Motor neuron (in vitro differentiated cells): ENCODE results near the gene C11orf98. TPM values are rescaled to one million over a fixed set of nuclear protein-coding genes. Genes with fewer than 3 reads are reported as not detected.

Experiments used
- ATAC-seq, 8 experiments: fragments of 200-7000 bp; cut with Tn5 transposase; replicated peaks in 6 of 8; 2 replicates each; pipeline ENCODE4 v1.8.0; 2021; ENCODE audit warnings: mild to moderate bottlenecking in 8 of 8, moderate library complexity in 8 of 8
- H3K27ac ChIP-seq, 2 donors: fragments of 250-450 bp; sonication (Bioruptor Pico); 2 replicates each; pipeline ENCODE4 v1.9.0; 2021; ENCODE audit warnings: antibody characterized with exemption in 2 of 2, mild to moderate bottlenecking in 2 of 2, moderate library complexity in 1 of 2
- H3K4me1 ChIP-seq, 2 donors: fragments of 250-450 bp; sonication (Bioruptor Pico); replicated peaks in 1 of 2; 2 replicates each; pipeline ENCODE4 v1.6.1; 2021; ENCODE audit warnings: antibody characterized with exemption in 2 of 2, mild to moderate bottlenecking in 2 of 2, moderate library complexity in 1 of 2
- H3K4me3 ChIP-seq, 5 donors: fragments of 250-450 bp; sonication (Bioruptor Pico); 2 replicates each; pipeline ENCODE4 v1.9.0; 2021; ENCODE audit warnings: antibody characterized with exemption in 5 of 5, mild to moderate bottlenecking in 5 of 5, moderate library complexity in 4 of 5
- WGBS, 10 experiments: fragments of 450-650 bp; shearing (Covaris generic); methylation state at CpG; one replicate each; pipeline ENCODE4 v1.0.0; 2022; 5-methylcytosine and 5-hydroxymethylcytosine counted together
- in situ Hi-C, 9 experiments: fragments of 400-800 bp; cut with MboI; loops; one replicate each; pipeline ENCODE4 v1.15.0; 2021; ENCODE audit warnings: low sequenced_read_pairs in 9 of 9, low pct_unique_long_range_greater_than_20kb in 2 of 9; ENCODE audit not compliant: unreplicated experiment in 9 of 9
- total RNA-seq, 8 experiments: library from RNA; unstranded; fragments of 300-600 nt; gene quantifications; 2 replicates each; pipeline versions ENCODE4 v1.2.3 to v1.2.4, GENCODE V29; 2022

The C11orf98 gene
- 100 to 1,000 TPM in 4 of 8 experiments, 10 to 100 TPM in 4; 51.9 to 159 (median 95.0) TPM for total RNA-seq

DNA sequence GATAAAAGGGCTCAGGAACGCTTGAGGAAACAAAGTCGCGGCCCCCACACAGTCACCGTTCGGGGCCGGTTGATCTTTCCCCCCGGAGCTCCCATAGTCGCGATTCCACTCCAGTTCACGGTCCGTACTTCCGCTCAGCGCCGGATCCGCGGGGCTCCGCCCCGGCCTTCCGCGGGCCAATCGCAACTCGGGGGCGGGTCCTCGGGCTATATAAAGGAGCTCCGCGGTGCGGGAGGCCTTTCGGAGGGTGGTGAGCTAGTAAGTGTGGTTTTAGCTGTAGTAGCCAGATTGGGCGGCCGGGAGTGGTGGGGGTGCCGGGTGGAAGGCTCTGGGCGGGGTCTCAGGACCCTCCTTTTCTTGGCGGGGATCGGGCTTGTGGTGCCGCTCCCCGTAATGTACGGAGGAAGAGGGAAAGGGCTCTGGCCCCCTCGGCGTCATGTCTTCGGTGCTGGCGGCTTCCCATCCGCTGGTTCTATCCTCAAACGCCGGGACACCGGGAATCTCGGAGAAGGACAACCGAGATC lies at the start of gene C11orf98, which contains the start of gene CSKMT:
TSS of gene C11orf98 (minus strand) at position 136 of the 524 bp plus-strand sequence. CDS start at position 95, 41 bp downstream.
TSS of gene CSKMT (plus strand) at position 238 of the 524 bp plus-strand sequence. CDS start 568 bp downstream, outside the sequence.
- WGBS, 10 experiments: 0% methylated on average over 1 to 9 of the region's 47 CpGs; no CpG with 5 or more reads in 4 of the 10 experiments
- H3K27ac ChIP-seq: peak within 1 kb of the TSS; percentile 71 to 77
- peaks cover 14 to 16% of the 10 kb centered on the region in 2 donors for H3K4me1 ChIP-seq
- peak within 1 kb of the TSS; percentile 63 to 87 (median 70) for H3K4me3 ChIP-seq
- ATAC-seq: peak; percentile 83 to 91 (median 90)
- in situ Hi-C loops: no loop called here

- Histone ChIP-seq H3K4me1 (peaks cover 14% of the 10 kb centered on the region in 2 donors), H3K27ac (no peak overlapping the region), H3K4me3 (no peak overlapping the region)
- 63 to 100% (median 100%) methylated on average over 1 to 2 of the region's 2 CpGs; no CpG with 5 or more reads in 1 of the 10 experiments for WGBS, 10 experiments
- ATAC-seq: no peak
- in situ Hi-C loops: no loop called here
Measured at GRCh38 chr11:62713343-62713742, 48.3 kb upstream of the C11orf98 start.

DNA sequence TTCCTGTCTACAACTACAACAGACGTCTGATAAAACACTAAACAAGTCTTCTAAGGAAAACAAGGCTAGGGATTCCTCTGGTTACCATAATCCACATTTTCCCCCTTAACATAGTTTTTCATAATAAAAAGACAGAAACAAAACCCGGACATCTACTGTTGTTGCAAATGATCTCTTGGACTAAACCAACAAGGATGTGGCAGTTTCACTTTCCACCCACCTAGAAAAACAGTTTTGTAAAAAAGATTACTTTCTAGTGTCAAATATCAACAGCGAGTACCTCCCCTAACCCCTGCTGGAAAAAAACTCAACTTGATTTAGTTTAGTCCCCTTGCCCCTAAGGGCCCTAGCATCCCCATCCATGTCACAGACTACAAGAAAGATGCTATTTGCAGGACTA lies 47.9 kb upstream of the C11orf98 start:
- WGBS, 10 experiments: 43 to 100% (median 93%) methylated on average over 1 to 3 of the region's 3 CpGs; no CpG with 5 or more reads in 2 of the 10 experiments
- no peak for ATAC-seq
- Histone ChIP-seq H3K4me3 (no peak overlapping the region), H3K27ac (no peak overlapping the region), H3K4me1 (peaks cover 14 to 19% of the 10 kb centered on the region in 2 donors)
- in situ Hi-C loops: no loop called here

DNA sequence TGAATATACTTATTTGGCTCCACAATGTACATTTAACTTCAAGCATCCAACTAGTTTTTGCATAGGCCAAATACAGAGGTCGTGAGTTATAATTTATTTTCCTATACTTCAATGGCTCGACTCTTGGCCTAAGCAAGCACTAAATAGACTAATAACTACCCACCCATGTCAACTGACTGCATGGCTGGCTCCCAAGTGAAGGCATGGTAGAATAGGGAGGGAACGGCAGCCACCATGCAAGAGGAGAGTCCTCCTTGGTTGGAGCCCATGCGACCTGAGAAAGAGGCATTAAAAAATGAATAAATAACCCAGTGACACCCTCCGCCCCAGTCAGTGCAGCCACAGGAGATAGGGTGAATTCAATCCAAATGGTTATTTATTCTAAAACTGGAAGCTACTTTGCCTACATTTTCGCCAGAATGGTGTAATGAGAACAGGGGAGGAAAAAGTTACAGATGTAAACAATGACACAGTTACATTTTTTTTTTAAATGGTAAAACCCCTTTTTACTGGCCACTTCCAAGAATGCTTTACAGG lies 47.3 kb upstream of the C11orf98 start:
- no peak overlapping the region for H3K27ac ChIP-seq
- WGBS, 10 experiments: 47 to 100% (median 90%) methylated on average over 1 to 6 of the region's 6 CpGs

GRCh38 chr11:62710001-62710345 lies 45.0 kb upstream of the C11orf98 start:
- peak in 3 of 8 experiments; percentile 3 to 29 (median 28) for ATAC-seq
- in situ Hi-C loops: no loop called here
- H3K4me1 ChIP-seq: peaks cover 19 to 27% of the 10 kb centered on the region in 2 donors
- 60 to 100% (median 82%) methylated on average over 1 to 5 of the region's 7 CpGs; no CpG with 5 or more reads in 4 of the 10 experiments for whole genome bisulfite sequencing, 10 experiments
- peak overlapping the region; percentile 95 to 97 for H3K27ac ChIP-seq
- H3K4me3 ChIP-seq: peak overlapping the region; percentile 52 to 80 (median 61)

More for the DNA sequence above, 47.3 kb upstream of the C11orf98 start:
- no peak overlapping the region for H3K4me3 ChIP-seq
- in situ Hi-C loops: no loop called here
- no peak for ATAC-seq
- peaks cover 14 to 22% of the 10 kb centered on the region in 2 donors for H3K4me1 ChIP-seq

DNA sequence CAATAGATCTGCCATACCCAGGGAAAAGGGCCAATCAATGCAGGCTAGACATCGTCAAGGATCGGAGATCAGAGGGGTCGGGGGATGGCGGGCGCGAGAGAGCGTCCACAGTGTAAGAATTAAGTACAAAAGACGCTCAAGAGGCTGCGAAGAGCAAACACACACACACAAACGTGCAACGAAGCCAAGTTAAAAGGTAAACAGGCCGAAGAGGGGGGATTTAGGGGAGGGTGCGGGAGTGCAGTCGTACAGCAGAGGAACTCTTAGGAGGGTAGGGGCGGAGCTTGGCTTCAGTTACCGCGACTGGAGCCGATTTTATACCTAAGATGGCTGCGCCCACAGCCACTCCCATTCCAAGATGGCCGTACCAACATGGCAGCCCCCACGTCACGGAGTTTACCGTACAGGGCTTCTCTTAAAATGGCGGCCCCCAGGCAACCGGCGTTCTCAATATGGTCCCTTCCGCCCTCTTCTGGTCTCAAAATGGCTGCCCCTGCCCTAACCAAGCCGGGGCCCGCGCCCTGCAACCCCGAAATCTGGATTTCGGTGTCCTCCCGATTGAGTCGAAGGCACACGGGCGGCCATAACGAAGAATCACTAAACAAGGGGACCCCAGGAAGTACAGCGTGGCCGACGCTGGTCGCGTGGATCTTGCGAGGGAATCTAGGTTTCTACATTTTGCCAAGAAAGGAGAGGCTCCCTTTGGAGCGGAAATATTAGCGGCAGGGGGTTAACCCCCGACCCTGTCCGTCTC lies 44.4 kb upstream of the C11orf98 start:
- 0 to 10% (median 2%) methylated on average over 3 to 27 of the region's 47 CpGs; no CpG with 5 or more reads in 3 of the 10 experiments for WGBS, 10 experiments
- in situ Hi-C loops: no loop called here
- peak overlapping the region; percentile 95 to 97 for H3K27ac ChIP-seq
- ATAC-seq: peak; percentile 40 to 68 (median 48)
- H3K4me1 ChIP-seq: peaks cover 19 to 28% of the 10 kb centered on the region in 2 donors
- peak overlapping the region; percentile 52 to 80 (median 61) for H3K4me3 ChIP-seq

DNA sequence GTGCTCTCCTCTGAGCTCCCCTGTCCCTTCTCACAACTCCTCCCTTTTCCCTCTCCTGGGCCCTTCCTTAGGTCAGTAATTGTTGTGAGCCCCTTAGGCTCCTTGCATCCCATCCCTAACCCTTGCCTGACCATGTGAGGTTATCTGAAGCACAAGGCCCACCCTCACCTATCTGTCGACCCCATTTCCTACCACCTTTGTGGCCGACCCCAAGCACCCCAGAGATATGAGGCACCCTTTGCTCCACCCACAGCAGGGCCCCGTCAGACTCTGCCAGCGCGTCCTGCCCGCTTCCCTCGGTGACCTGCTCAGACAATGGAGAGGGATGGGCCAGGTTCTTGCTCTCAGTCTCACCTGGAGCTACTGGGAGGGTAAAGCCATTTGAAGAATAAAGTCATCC lies 43.8 kb upstream of the C11orf98 start:
- Histone ChIP-seq H3K4me1 (peaks cover 19 to 28% of the 10 kb centered on the region in 2 donors), H3K27ac (peak overlapping the region; percentile 95 to 97), H3K4me3 (peak overlapping the region; percentile 52 to 80 (median 61))
- WGBS, 10 experiments: 0 to 40% (median 36%) methylated on average over 1 to 4 of the region's 7 CpGs; no CpG with 5 or more reads in 7 of the 10 experiments
- in situ Hi-C loops: no loop called here
- ATAC-seq: peak in 1 of 8 experiments; percentile 1

DNA sequence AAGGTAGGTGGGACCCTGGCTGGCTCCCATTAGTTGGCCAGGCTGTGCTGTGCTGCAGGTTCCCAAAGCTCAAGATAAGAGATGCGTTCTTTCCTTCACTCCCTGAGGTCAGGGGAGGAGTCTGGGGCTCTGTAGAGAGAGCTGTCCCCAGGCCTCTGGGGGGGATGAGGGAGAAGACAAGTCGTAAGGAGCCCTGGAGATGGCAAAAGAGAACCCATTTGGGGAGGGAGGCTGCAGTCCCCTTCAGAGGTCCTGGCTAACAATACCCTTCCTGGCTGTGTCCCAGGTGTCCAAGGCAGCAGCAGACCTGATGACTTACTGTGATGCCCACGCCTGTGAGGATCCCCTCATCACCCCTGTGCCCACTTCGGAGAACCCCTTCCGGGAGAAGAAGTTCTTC lies 43.4 kb upstream of the C11orf98 start:
- in situ Hi-C loops: no loop called here
- no peak for ATAC-seq
- H3K4me3 ChIP-seq: peak overlapping the region; percentile 52 to 80 (median 61)
- WGBS, 10 experiments: 80 to 85% methylated on average over 1 to 3 of the region's 5 CpGs; no CpG with 5 or more reads in 8 of the 10 experiments
- peak overlapping the region; percentile 95 to 97 for H3K27ac ChIP-seq
- H3K4me1 ChIP-seq: peaks cover 19 to 28% of the 10 kb centered on the region in 2 donors

DNA sequence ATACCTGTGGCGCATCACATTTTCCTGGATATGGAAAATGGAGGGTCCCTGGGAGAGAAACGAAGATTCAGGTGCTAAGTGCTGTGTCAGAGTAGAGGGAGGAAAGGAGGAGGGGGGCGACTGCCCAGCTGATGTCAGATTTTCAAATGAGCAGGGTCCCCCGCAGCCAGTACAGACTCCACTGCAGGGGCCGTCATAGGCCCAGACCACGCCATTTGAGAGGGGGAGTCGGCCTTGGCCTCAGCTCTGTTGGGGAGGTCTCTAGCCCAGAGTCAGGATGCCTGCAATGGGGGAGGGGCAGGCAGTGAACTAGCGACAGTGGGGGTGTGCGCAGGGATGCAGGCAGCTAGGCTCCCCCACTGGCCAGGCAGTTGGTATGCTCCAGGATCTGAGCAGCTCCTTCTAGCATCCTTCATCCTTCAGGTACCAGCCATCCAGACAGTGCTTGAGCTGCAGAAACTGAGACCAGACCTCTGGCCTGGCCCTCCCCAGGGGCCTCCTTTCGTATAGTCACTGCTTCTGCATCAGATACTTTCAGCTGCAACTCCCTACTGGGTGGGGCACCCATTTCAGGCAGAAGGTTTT lies 42.4 kb upstream of the C11orf98 start, which contains the start of the genes BSCL2 and GNG3:
TSS of gene BSCL2 (minus strand) at position 148 of the 585 bp plus-strand sequence. CDS start 229 bp downstream, outside the sequence.
TSS of gene GNG3 (plus strand) at position 400 of the 585 bp plus-strand sequence. CDS start 620 bp downstream, outside the sequence.
- ATAC-seq: peak in 5 of 8 experiments; percentile 77 to 82 (median 80)
- H3K4me1 ChIP-seq: peaks cover 19 to 28% of the 10 kb centered on the region in 2 donors
- in situ Hi-C loops: no loop called here
- peak within 1 kb of the TSS; percentile 95 to 97 for H3K27ac ChIP-seq
- H3K4me3 ChIP-seq: peak within 1 kb of the TSS; percentile 52 to 80 (median 61)
- 0 to 100% (median 37%) methylated on average over 1 to 6 of the region's 10 CpGs; no CpG with 5 or more reads in 4 of the 10 experiments for WGBS, 10 experiments

GRCh38 chr11:62706850-62707247 lies 41.8 kb upstream of the C11orf98 start:
- no peak for ATAC-seq
- in situ Hi-C loops: no loop called here
- Histone ChIP-seq H3K4me1 (peaks cover 19 to 28% of the 10 kb centered on the region in 2 donors), H3K27ac (peak overlapping the region; percentile 89 to 94), H3K4me3 (peak overlapping the region; percentile 52 to 80 (median 61))
- 13 to 80% (median 30%) methylated on average over 1 to 4 of the region's 8 CpGs; no CpG with 5 or more reads in 6 of the 10 experiments for WGBS, 10 experiments

DNA sequence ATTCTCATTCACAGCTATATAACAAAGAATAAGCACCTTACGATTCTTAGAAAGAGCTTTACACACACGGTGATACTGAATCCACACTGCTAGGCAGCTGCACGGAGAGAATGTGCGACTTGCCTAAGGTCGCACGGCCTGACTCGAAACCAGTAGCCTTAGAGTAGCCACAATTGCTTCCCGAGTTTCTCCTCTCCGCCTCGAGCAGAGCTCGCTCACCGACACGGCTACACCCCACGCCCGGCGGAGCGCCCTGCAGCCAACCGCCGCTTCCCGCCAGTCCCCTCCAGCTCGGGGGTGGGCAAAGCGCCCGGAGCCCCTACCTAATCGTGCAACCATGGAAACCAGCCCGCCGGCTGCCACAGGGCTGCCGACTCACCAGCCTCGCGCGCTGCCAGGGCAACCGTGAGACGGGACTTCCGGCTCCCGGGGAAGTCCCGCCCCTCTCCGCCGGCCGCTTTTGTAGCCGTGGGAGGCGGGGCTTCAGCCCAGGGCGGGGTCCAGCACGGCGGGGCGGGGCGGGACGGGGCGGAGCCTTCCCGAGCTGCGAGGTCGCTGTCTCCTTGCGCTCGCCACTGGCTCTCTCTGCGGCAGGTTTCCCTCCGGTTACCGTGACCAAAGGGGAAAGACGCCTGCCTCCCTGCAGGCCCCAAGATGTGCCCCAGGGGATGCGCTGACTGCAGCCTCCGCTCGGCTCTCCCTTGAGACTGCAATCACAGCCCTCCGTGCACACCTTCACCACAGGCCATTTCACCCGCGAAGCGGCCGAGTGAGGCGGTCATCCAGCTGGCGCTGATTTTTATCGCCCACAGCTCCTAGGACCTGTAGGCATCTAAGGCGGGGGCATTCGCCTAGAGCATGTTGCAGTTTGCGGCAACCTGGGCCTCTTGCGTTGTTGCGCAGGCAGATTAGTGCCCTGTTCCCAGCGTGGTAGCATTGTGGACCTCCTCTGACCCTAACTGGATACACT lies 41.2 kb upstream of the C11orf98 start:
- in situ Hi-C loops: no loop called here
- Histone ChIP-seq H3K27ac (peak overlapping the region; percentile 89 to 94), H3K4me1 (peaks cover 19 to 28% of the 10 kb centered on the region in 2 donors), H3K4me3 (peak overlapping the region; percentile 52 to 80 (median 61))
- 0 to 33% (median 3%) methylated on average over 2 to 18 of the region's 73 CpGs; no CpG with 5 or more reads in 2 of the 10 experiments for WGBS, 10 experiments
- peak; percentile 62 to 82 (median 66) for ATAC-seq
